AG04450 (cell line): Measurements from ENCODE around the gene CYSRT1. TPM values are rescaled to one million over a fixed set of nuclear protein-coding genes. Genes with fewer than 3 reads are reported as not detected.

Experiments used
- CTCF ChIA-PET: fragments of 300-600, 350-600 bp; formaldehyde crosslinking; extraction: SDS; loops from one replicate; lab custom pipeline; 2022; ENCODE audit warnings: antibody characterized with exemption, inconsistent platforms; lab: Charles Lee
- POLR2A ChIA-PET: fragments of 350-600 bp; formaldehyde crosslinking; extraction: SDS; loops from one replicate; lab custom pipeline; 2021; ENCODE audit warnings: antibody characterized with exemption, inconsistent platforms; lab: Yijun Ruan, JAX
- DNase-seq: peaks from one replicate; pipeline ENCODE4 v3.0.0-alpha.2; 2011; ENCODE audit warnings: low read depth, low spot score
- H3K27ac ChIP-seq: one replicate; pipeline ENCODE4 v1.5.1; 2012; ENCODE audit warnings: low read depth, low read length, control low read depth
- H3K27me3 ChIP-seq: one replicate; pipeline ENCODE4 v1.6.0; 2012; ENCODE audit warnings: low read length; ENCODE audit not compliant: control insufficient read depth, insufficient read depth
- H3K4me3 ChIP-seq: 2 replicates; pipeline ENCODE4 v1.5.1; 2011; ENCODE audit warnings: mild to moderate bottlenecking, low read depth, low read length, control low read depth
- H3K9me3 ChIP-seq: 2 replicates; pipeline ENCODE4 v1.5.1; 2012; ENCODE audit warnings: low read length; ENCODE audit not compliant: control insufficient read depth, insufficient read depth
- polyA plus RNA-seq: library from polyadenylated mRNA; depleted of rRNA; stranded (reverse); fragments of >200 nt; gene quantifications from 2 replicates; pipeline ENCODE4 v1.2.3, GENCODE V29; 2011; rRNA removed
- TF ChIP-seq, protein P1 (sequence below): IDR thresholded peaks from 2 replicates; pipeline ENCODE4 v1.5.1; 2011; ENCODE audit warnings: low read depth, low read length, control low read depth, inconsistent platforms

The CYSRT1 gene
- polyA plus RNA-seq, 1 experiment: 0.27 TPM

GRCh38 chr9:137272241-137273094, 47.5 kb downstream of the CYSRT1 start:
- Histone ChIP-seq H3K9me3 (no peaks in the 10 kb centered on the region; the same call in 1 of the 2 replicates), H3K27me3 (no peaks in the 10 kb centered on the region), H3K27ac (no peak overlapping the region), H3K4me3 (no peak overlapping the region)
- TF ChIP-seq, protein P1, sequence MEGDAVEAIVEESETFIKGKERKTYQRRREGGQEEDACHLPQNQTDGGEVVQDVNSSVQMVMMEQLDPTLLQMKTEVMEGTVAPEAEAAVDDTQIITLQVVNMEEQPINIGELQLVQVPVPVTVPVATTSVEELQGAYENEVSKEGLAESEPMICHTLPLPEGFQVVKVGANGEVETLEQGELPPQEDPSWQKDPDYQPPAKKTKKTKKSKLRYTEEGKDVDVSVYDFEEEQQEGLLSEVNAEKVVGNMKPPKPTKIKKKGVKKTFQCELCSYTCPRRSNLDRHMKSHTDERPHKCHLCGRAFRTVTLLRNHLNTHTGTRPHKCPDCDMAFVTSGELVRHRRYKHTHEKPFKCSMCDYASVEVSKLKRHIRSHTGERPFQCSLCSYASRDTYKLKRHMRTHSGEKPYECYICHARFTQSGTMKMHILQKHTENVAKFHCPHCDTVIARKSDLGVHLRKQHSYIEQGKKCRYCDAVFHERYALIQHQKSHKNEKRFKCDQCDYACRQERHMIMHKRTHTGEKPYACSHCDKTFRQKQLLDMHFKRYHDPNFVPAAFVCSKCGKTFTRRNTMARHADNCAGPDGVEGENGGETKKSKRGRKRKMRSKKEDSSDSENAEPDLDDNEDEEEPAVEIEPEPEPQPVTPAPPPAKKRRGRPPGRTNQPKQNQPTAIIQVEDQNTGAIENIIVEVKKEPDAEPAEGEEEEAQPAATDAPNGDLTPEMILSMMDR: no peak
- ChIA-PET CTCF (interaction anchor here (1.0 kb wide), 1 partner anchor 36 kb away, joined by 3 read pairs; no protein-coding TSS in a partner anchor), POLR2A (interaction anchor here (1.1 to 1.4 kb wide), 2 partner anchors 32 to 259 kb away, joined by 5 read pairs; partner anchors contain the start of gene TUBB4B)
- no peak for DNase-seq

DNA sequence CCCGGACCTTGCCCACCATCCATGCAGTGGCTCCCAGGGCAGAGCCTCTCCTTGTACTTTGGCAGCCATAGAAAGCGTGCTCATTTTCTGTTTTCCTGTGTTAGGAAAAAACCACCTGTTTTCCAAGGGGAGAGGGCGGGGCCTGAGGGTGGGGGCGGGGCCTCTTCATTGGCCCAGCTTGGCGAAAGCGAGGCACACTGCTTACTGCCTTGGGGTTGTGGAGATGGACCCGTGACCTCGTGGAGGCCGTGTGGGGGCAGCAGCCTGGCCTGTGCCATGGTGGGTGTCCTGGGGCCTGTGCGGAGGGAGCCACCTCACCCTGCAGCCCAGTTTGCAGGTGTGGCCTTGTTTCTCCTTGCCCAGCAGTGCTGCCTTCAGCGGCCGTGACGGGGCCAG, 48.1 kb downstream of the CYSRT1 start:
- POLR2A ChIA-PET: interaction anchor here (0.6 to 1.4 kb wide), 3 partner anchors 32 to 258 kb away, joined by 5 to 11 read pairs (median 5); partner anchors contain the start of gene TUBB4B
- TF ChIP-seq, protein P1: no peak
- no peak for DNase-seq
- no peaks in the 10 kb centered on the region; the same call in 1 of the 2 replicates for H3K9me3 ChIP-seq
- CTCF ChIA-PET: no interaction called here
- no peak overlapping the region for H3K4me3 ChIP-seq
- no peaks in the 10 kb centered on the region for H3K27me3 ChIP-seq
- H3K27ac ChIP-seq: no peak overlapping the region

GRCh38 chr9:137273611-137274320, 48.8 kb downstream of the CYSRT1 start:
- Histone ChIP-seq H3K27me3 (no peaks in the 10 kb centered on the region), H3K27ac (no peak overlapping the region), H3K9me3 (peaks cover under 1% of the 10 kb centered on the region; the same call in 1 of the 2 replicates), H3K4me3 (no peak overlapping the region)
- ChIA-PET CTCF (no interaction called here), POLR2A (interaction anchor here (0.6 to 1.4 kb wide), 3 partner anchors 33 to 164 kb away, joined by 3 to 11 read pairs (median 5); partner anchors contain the start of gene TUBB4B)
- no peak for DNase-seq
- TF ChIP-seq, protein P1: no peak

- H3K27me3 ChIP-seq: no peaks in the 10 kb centered on the region
- no peak for DNase-seq
- peaks cover 5% of the 10 kb centered on the region; the same call in 1 of the 2 replicates for H3K9me3 ChIP-seq
- H3K27ac ChIP-seq: no peak overlapping the region
- CTCF ChIA-PET: no interaction called here
- H3K4me3 ChIP-seq: no peak overlapping the region
- TF ChIP-seq, protein P1: no peak
- POLR2A ChIA-PET: interaction anchor here (1.1 kb wide), 1 partner anchor 34 kb away, joined by 3 read pairs; no protein-coding TSS in a partner anchor
These were observed 50.2 kb downstream of the CYSRT1 start for GRCh38 chr9:137275203-137275587.

Other genes starting within 250 kb of the CYSRT1 start
- 7.8 and 9.6 TPM in 2 replicates for gene PTGDS, start 247.7 kb upstream of the CYSRT1 start, polyA plus RNA-seq
- gene LCNL1, start 242.2 kb upstream of the CYSRT1 start, polyA plus RNA-seq: 1.5 TPM in 2 replicates
- 6.0 and 6.7 TPM in 2 replicates for gene PAXX, start 232.8 kb upstream of the CYSRT1 start, polyA plus RNA-seq
- 0.42 and 0.63 TPM in 2 replicates for gene CLIC3, start 228.6 kb upstream of the CYSRT1 start, polyA plus RNA-seq
- gene ABCA2, start 196.9 kb upstream of the CYSRT1 start, polyA plus RNA-seq: 4.7 and 8.8 TPM in 2 replicates
- not detected in 2 replicates for gene FUT7, start 193.1 kb upstream of the CYSRT1 start, polyA plus RNA-seq
- gene NPDC1, start 179.0 kb upstream of the CYSRT1 start, polyA plus RNA-seq: 8.9 and 16.5 TPM in 2 replicates
- not detected in 2 replicates for gene ENTPD2, start 171.1 kb upstream of the CYSRT1 start, polyA plus RNA-seq
- 1.5 and 1.8 TPM in 2 replicates for gene SAPCD2, start 154.6 kb upstream of the CYSRT1 start, polyA plus RNA-seq
- gene UAP1L1, start 147.7 kb upstream of the CYSRT1 start, polyA plus RNA-seq: 5.1 and 6.3 TPM in 2 replicates
- 40.8 and 50.2 TPM in 2 replicates for gene MAN1B1, start 138.2 kb upstream of the CYSRT1 start, polyA plus RNA-seq
- 30.6 and 52.6 TPM in 2 replicates for gene DPP7, start 110.4 kb upstream of the CYSRT1 start, polyA plus RNA-seq
- 0.04 TPM in 1 of 2 replicates, not detected in the other for gene GRIN1, start 86.0 kb upstream of the CYSRT1 start, polyA plus RNA-seq
- not detected in 2 replicates for gene LRRC26, start 55.1 kb upstream of the CYSRT1 start, polyA plus RNA-seq
- gene TMEM210, start 53.1 kb upstream of the CYSRT1 start, polyA plus RNA-seq: not detected in 2 replicates
- 12.1 and 14.6 TPM in 2 replicates for gene ANAPC2, start 36.6 kb upstream of the CYSRT1 start, polyA plus RNA-seq
- 35.0 and 46.9 TPM in 2 replicates for gene SSNA1, start 36.5 kb upstream of the CYSRT1 start, polyA plus RNA-seq
- gene TPRN, start 24.4 kb upstream of the CYSRT1 start, polyA plus RNA-seq: 2.8 and 3.8 TPM in 2 replicates
- gene TMEM203, start 19.5 kb upstream of the CYSRT1 start, polyA plus RNA-seq: 44.2 and 50.2 TPM in 2 replicates
- 2.8 and 3.8 TPM in 2 replicates for gene NDOR1, start 19.5 kb upstream of the CYSRT1 start, polyA plus RNA-seq
- 0.17 and 0.45 TPM in 2 replicates for gene RNF208, start 2.9 kb upstream of the CYSRT1 start, polyA plus RNA-seq
- not detected in 2 replicates for gene RNF224, start 2.3 kb downstream of the CYSRT1 start, polyA plus RNA-seq
- not detected in 2 replicates for gene SLC34A3, start 5.7 kb downstream of the CYSRT1 start, polyA plus RNA-seq
- 223 and 262 TPM in 2 replicates for gene TUBB4B, start 16.1 kb downstream of the CYSRT1 start, polyA plus RNA-seq
- not detected in 2 replicates for gene STPG3, start 26.1 kb downstream of the CYSRT1 start, polyA plus RNA-seq
- 27.1 and 38.7 TPM in 2 replicates for gene NELFB, start 30.2 kb downstream of the CYSRT1 start, polyA plus RNA-seq
- 14.1 and 18.7 TPM in 2 replicates for gene TOR4A, start 52.6 kb downstream of the CYSRT1 start, polyA plus RNA-seq
- 0.17 and 0.22 TPM in 2 replicates for gene NRARP, start 77.1 kb downstream of the CYSRT1 start, polyA plus RNA-seq
- gene EXD3, start 198.0 kb downstream of the CYSRT1 start, polyA plus RNA-seq: 4.0 and 5.4 TPM in 2 replicates
- gene NOXA1, start 198.2 kb downstream of the CYSRT1 start, polyA plus RNA-seq: 0.06 and 0.09 TPM in 2 replicates
- gene ENTPD8, start 216.2 kb downstream of the CYSRT1 start, polyA plus RNA-seq: not detected in 2 replicates
- gene NSMF, start 234.2 kb downstream of the CYSRT1 start, polyA plus RNA-seq: 20.7 and 27.6 TPM in 2 replicates